ENCODE results near the gene NBPF20.
"Not testable (repeated sequence)": the region's sequence is repeated elsewhere in the genome, so short reads cannot be mapped to it uniquely, and the experiment has no call there.

GRCh38 chr1:145424612-145425435 is 579 bp downstream of the NBPF20 start:
- TF ChIP-seq EZH2 (IDR thresholded peaks at IDR 0.05; ENCODE audit: low read depth) = not testable (repeated sequence)
- TF ChIP-seq, protein P1, sequence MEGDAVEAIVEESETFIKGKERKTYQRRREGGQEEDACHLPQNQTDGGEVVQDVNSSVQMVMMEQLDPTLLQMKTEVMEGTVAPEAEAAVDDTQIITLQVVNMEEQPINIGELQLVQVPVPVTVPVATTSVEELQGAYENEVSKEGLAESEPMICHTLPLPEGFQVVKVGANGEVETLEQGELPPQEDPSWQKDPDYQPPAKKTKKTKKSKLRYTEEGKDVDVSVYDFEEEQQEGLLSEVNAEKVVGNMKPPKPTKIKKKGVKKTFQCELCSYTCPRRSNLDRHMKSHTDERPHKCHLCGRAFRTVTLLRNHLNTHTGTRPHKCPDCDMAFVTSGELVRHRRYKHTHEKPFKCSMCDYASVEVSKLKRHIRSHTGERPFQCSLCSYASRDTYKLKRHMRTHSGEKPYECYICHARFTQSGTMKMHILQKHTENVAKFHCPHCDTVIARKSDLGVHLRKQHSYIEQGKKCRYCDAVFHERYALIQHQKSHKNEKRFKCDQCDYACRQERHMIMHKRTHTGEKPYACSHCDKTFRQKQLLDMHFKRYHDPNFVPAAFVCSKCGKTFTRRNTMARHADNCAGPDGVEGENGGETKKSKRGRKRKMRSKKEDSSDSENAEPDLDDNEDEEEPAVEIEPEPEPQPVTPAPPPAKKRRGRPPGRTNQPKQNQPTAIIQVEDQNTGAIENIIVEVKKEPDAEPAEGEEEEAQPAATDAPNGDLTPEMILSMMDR (conservative IDR thresholded peaks at IDR 0.05) = not testable (repeated sequence)
